ENCODE results near the gene NKX1-1. TPM values are rescaled to one million over a fixed set of nuclear protein-coding genes. Genes with fewer than 3 reads are reported as not detected.

Gene NKX1-1
- total RNA-seq, 1 experiment from 2014 or later, result not detected

GRCh38 chr4:1403591-1404572, 2.4 kb downstream of the NKX1-1 start:
- no TSS peak for BruUV-seq (replicated peaks)
- intact Hi-C loops (cut with micrococcal nuclease; ENCODE audit: unreplicated experiment), result no loop called here
- H3K4me3 ChIP-seq (ENCODE audit: low read depth in 2 of 2, low read length in 2 of 2), result no peak overlapping the region
- ChIA-PET POLR2A (no interaction called here), CTCF (no interaction called here)
- in situ Hi-C loops (cut with HindIII; ENCODE audit: low pct_unique_long_range_greater_than_20kb, low sequenced_read_pairs), result no loop called here
- H3K27me3 ChIP-seq (ENCODE audit: control insufficient read depth, insufficient read depth, low read length), result no peaks in the 10 kb centered on the region
- no peaks in the 10 kb centered on the region for H3K4me1 ChIP-seq (ENCODE audit: control insufficient read depth, insufficient read depth, low read length)
- no peak overlapping the region for H3K27ac ChIP-seq (ENCODE audit: low read length)
- DNase-seq (ENCODE audit: low read depth, low spot score) (no peak), ATAC-seq (no peak)
- TF ChIP-seq REST (IDR thresholded peaks at IDR 0.05; ENCODE audit: insufficient read depth in 1 of 2, low read depth in 2 of 2, low read length in 1 of 2), result no peak
- no peak for TF ChIP-seq CTCF (IDR thresholded peaks at IDR 0.05)
- TF ChIP-seq POLR2AphosphoS5 (IDR thresholded peaks at IDR 0.05; ENCODE audit: low read depth, low read length), result no peak
- TF ChIP-seq TCF7L2 (IDR thresholded peaks at IDR 0.05; ENCODE audit: low read depth, low read length), result no peak
- TF ChIP-seq SIN3A (IDR thresholded peaks at IDR 0.05; ENCODE audit: borderline replicate concordance, insufficient read depth, low read depth, low read length), result no peak
- H3K36me3 ChIP-seq (ENCODE audit: control insufficient read depth, insufficient read depth, low read length), result no peaks in the 10 kb centered on the region
- H3K9me3 ChIP-seq (ENCODE audit: control insufficient read depth, insufficient read depth, low read depth, low read length), result no peaks in the 10 kb centered on the region

- no peak for DNase-seq (ENCODE audit: low read depth, low spot score)
- Histone ChIP-seq H3K9me3 (ENCODE audit: control insufficient read depth, insufficient read depth, low read depth, low read length) (no peaks in the 10 kb centered on the region), H3K27ac (ENCODE audit: low read length) (no peak overlapping the region), H3K4me1 (ENCODE audit: control insufficient read depth, insufficient read depth, low read length) (no peaks in the 10 kb centered on the region), H3K36me3 (ENCODE audit: control insufficient read depth, insufficient read depth, low read length) (no peaks in the 10 kb centered on the region), H3K4me3 (ENCODE audit: low read depth in 2 of 2, low read length in 2 of 2) (no peak overlapping the region), H3K27me3 (ENCODE audit: control insufficient read depth, insufficient read depth, low read length) (no peaks in the 10 kb centered on the region)
- in situ Hi-C loops (cut with HindIII; ENCODE audit: low pct_unique_long_range_greater_than_20kb, low sequenced_read_pairs) (no loop called here), intact Hi-C loops (cut with micrococcal nuclease; ENCODE audit: unreplicated experiment) (no loop called here)
- no TSS peak for BruUV-seq (replicated peaks)
- ChIA-PET POLR2A (no interaction called here), CTCF (no interaction called here)
- no peak for TF ChIP-seq POLR2AphosphoS5 (IDR thresholded peaks at IDR 0.05; ENCODE audit: low read depth, low read length)
- TF ChIP-seq SIN3A (IDR thresholded peaks at IDR 0.05; ENCODE audit: borderline replicate concordance, insufficient read depth, low read depth, low read length), result no peak
- no peak for TF ChIP-seq TCF7L2 (IDR thresholded peaks at IDR 0.05; ENCODE audit: low read depth, low read length)
- no peak for TF ChIP-seq REST (IDR thresholded peaks at IDR 0.05; ENCODE audit: insufficient read depth in 1 of 2, low read depth in 2 of 2, low read length in 1 of 2)
- ATAC-seq, result no peak
These were observed 3.1 kb downstream of the NKX1-1 start for GRCh38 chr4:1403177-1403583.
